Bronchial epithelial cell (primary cell): Measurements from ENCODE around the gene TIMM17A. TPM values are rescaled to one million over a fixed set of nuclear protein-coding genes. Genes with fewer than 3 reads are reported as not detected.

ENCODE experiments used
- DNase-seq: peaks from one replicate; pipeline ENCODE4 v3.0.0-alpha.2; 2010; ENCODE audit warnings: low read depth
- FAIRE-seq: peaks from 2 replicates; lab custom pipeline; 2011; peaks lifted over from hg19 to GRCh38; lab: Jason Lieb, UNC
- H3K27me3 ChIP-seq: 2 replicates; pipeline ENCODE4 v1.5.1; 2011; ENCODE audit warnings: low read length; ENCODE audit not compliant: control insufficient read depth, insufficient read depth
- H3K36me3 ChIP-seq: 2 replicates; pipeline ENCODE4 v1.5.1; 2011; ENCODE audit warnings: low read length; ENCODE audit not compliant: control insufficient read depth, insufficient read depth
- H3K4me3 ChIP-seq: 2 replicates; pipeline ENCODE4 v1.5.1; 2011; ENCODE audit warnings: mild to moderate bottlenecking, low read depth, low read length, control low read depth
- total RNA-seq: library from RNA; depleted of rRNA; stranded (reverse); fragments of >200 nt; gene quantifications from 2 replicates; pipeline ENCODE4 v1.2.1, GENCODE V29; 2014
- TF ChIP-seq, protein P1 (sequence below): IDR thresholded peaks from 2 replicates; pipeline ENCODE4 v1.5.1; 2011; ENCODE audit warnings: mild to moderate bottlenecking, moderate library complexity, low read length, control low read depth, inconsistent platforms; ENCODE audit not compliant: insufficient read depth, severe bottlenecking

The TIMM17A gene
- total RNA-seq, 1 donor from 2014 or later = 53.4 TPM

DNA sequence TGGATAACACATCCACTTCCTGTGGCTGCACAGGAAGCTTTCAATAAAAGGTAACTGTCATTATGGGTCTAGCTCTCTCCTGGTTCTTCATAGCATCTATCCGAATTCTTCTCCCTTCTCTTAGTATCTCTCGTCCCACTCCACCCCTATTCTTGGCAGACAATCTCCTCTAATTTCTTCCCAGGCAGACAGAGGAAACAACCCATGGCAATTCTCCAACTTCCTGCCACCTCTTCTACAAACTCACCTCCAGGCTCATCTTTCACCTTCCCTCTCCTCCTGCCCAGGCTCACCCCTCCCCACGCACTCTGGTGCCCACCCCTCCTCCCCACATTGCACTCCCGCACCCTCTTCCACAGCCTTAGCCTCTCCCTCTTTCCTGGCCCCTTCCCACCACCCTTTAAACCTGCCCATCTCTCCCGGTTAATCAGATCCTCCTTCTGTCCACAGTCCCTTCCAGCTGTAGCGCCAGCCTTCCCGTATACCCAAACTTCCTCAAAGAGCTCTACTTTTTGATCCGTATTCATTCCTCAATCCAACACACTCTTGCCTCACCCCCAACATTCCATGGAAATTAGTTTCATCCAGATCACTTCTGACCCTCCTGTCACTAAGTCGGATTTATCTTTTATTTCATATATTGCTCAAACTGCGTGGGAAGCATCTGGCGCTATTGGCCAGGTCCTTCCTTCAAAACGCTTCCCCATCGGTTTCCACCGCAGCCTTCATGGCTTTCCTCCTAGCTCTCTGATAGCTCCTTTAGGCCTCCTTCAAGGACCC is 40.7 kb upstream of the TIMM17A start:
- TF ChIP-seq, protein P1, sequence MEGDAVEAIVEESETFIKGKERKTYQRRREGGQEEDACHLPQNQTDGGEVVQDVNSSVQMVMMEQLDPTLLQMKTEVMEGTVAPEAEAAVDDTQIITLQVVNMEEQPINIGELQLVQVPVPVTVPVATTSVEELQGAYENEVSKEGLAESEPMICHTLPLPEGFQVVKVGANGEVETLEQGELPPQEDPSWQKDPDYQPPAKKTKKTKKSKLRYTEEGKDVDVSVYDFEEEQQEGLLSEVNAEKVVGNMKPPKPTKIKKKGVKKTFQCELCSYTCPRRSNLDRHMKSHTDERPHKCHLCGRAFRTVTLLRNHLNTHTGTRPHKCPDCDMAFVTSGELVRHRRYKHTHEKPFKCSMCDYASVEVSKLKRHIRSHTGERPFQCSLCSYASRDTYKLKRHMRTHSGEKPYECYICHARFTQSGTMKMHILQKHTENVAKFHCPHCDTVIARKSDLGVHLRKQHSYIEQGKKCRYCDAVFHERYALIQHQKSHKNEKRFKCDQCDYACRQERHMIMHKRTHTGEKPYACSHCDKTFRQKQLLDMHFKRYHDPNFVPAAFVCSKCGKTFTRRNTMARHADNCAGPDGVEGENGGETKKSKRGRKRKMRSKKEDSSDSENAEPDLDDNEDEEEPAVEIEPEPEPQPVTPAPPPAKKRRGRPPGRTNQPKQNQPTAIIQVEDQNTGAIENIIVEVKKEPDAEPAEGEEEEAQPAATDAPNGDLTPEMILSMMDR = no peak
- no peaks in the 10 kb centered on the region for H3K36me3 ChIP-seq
- FAIRE-seq = no peak
- no peaks in the 10 kb centered on the region for H3K27me3 ChIP-seq
- DNase-seq = no peak
- H3K4me3 ChIP-seq = no peak overlapping the region

DNA sequence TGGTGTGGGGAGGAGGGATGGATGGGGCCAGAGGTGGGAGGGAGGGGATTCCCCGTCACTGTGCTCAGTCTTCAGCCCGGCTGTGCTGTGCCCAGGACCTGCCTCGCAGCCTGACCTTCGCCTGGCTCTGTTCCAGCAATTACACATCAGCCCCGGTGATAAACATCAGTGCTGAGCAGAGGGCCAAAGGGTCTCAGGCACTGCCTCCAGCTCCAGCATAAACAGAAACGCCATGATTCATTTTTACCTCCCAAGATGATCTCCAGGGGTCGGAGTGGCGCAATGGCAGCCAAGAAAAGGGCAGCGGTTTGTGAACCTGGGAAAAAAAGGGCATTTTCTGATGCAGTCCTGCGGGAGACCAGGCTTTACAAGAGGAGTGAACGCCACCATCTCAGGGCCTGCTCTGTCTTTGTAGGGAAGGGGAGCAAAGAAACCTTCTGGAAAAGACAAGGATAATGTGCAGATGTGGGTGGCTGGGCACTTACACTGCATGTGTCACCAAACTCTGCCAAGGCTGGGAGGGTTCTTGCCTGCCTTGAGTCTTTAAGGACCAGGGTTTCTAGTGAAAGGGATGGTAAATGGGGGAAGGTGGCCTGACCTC is 38.6 kb upstream of the TIMM17A start:
- Histone ChIP-seq H3K36me3 (no peaks in the 10 kb centered on the region), H3K27me3 (no peaks in the 10 kb centered on the region), H3K4me3 (no peak overlapping the region)
- TF ChIP-seq, protein P1 = no peak
- DNase-seq (peak; percentile 35), FAIRE-seq (no peak)

DNA sequence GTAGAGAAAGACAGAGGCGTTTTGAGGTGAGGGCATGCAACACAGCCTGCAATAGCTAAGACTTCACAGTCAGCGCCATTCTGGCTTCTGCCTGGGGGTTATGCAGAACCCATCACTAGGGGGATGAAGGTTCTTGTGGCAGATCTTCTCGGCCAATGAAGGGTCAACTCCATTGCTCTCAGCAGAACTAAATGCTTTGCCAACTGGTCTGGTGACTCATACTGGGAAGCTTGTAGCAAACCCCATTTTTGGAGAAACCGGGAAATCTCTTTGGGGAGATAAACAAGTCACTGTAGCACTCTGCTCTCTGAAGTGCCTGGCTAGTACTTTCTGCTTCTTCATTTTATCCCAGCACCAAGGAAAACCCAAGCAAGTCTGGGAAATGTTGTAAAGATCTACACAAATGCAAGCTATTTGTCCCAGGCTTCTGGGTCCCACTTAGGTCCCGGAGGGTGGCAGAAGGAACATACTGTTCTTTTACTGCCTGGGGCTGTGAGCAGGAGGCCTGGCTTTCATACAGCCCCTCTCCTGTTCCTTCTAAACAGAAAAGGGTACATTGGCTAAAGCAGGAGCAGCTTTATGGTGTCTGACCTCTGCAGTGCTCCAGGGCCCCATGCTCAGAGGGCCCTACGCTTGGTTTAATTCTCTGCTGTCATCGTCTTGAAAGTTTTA is 37.8 kb upstream of the TIMM17A start:
- no peak overlapping the region for H3K4me3 ChIP-seq
- no peak for FAIRE-seq
- H3K36me3 ChIP-seq = no peaks in the 10 kb centered on the region
- TF ChIP-seq, protein P1 = no peak
- DNase-seq = peak; percentile 35
- H3K27me3 ChIP-seq = no peaks in the 10 kb centered on the region

DNA sequence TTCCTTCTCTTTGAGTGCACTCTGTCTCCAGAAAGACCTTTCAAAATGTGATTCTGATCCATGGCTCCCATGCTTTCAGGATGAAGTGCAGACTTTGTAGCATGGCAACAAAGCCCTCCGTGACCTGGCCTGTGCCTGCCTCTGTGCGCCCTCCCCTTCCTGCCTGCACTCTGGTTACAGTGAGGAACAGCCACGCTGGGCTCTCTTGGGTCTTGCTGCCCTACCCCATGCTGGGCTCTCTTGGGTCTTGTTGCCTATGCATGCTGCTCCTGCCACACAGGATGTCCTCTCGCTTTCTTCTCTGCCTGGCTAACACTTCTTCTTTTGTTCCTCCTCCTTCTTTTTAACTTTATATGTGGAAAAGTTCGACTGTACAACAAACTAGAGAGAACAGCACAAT is 37.0 kb upstream of the TIMM17A start:
- Histone ChIP-seq H3K4me3 (no peak overlapping the region), H3K27me3 (no peaks in the 10 kb centered on the region), H3K36me3 (no peaks in the 10 kb centered on the region)
- no peak for DNase-seq
- FAIRE-seq = no peak
- TF ChIP-seq, protein P1 = no peak

DNA sequence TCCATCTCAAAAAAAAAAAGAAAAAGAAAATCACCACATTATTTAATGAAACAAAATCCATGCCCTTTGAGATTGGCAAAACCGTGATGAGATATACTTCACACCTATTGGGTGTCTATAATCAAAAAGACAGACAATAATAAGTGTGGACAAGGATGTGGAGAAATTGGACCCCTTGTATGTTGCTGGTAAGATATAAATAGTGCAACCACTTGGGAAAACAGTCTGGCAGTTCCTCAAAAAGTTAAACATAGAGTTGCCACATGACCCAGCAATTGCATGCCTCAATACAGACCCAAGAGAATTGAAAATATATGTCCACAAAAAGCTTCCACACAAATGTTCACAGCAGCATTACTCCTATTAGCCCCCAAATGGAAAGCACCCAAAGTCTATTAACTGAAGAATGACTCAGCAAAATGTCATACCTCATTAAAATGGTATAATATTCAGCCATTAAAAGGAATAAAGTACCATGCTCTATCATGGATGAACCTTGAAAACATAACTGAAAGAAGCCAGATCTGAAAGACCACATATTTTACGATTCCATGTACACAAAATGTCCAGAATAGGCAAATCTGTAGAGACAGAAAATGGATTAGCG is 33.2 kb upstream of the TIMM17A start:
- Histone ChIP-seq H3K36me3 (no peaks in the 10 kb centered on the region), H3K27me3 (no peaks in the 10 kb centered on the region), H3K4me3 (no peak overlapping the region)
- TF ChIP-seq, protein P1 = no peak
- FAIRE-seq = no peak
- DNase-seq = no peak
